Neural progenitor cell (in vitro differentiated cells): ENCODE measurements around the gene TNNI2. TPM values are rescaled to one million over a fixed set of nuclear protein-coding genes. Genes with fewer than 3 reads are reported as not detected.

Source experiments
- DNase-seq: peaks from one replicate; pipeline ENCODE4 v3.0.0-alpha.2; 2016; ENCODE audit warnings: low spot score
- H2AFZ ChIP-seq: fragments of 200-600 bp; sonication (generic); replicated peaks from 2 replicates; pipeline ENCODE4 v1.6.1; 2016; ENCODE audit warnings: antibody characterized with exemption
- H3F3A ChIP-seq: fragments of 200-600 bp; sonication (generic); 2 replicates; pipeline ENCODE4 v1.6.1; 2016; ENCODE audit warnings: antibody characterized with exemption, low read depth
- H3K27ac ChIP-seq: fragments of 200-600 bp; sonication (generic); 2 replicates; pipeline ENCODE4 v1.5.1; 2016; ENCODE audit warnings: mild to moderate bottlenecking
- H3K27me3 ChIP-seq: fragments of 200-600 bp; sonication (generic); 2 replicates; pipeline ENCODE4 v1.6.1; 2016; ENCODE audit warnings: mild to moderate bottlenecking, moderate library complexity
- H3K36me3 ChIP-seq: fragments of 200-600 bp; sonication (generic); 2 replicates; pipeline ENCODE4 v1.5.1; 2016
- H3K4me1 ChIP-seq: fragments of 200-600 bp; sonication (generic); 2 replicates; pipeline ENCODE4 v1.6.1; 2016; ENCODE audit warnings: mixed run types
- H3K4me2 ChIP-seq: fragments of 200-600 bp; sonication (generic); 2 replicates; pipeline ENCODE4 v1.6.1; 2016
- H3K4me3 ChIP-seq: fragments of 200-600 bp; sonication (generic); 2 replicates; pipeline ENCODE4 v1.5.1; 2016
- H3K79me2 ChIP-seq: fragments of 200-600 bp; sonication (generic); 2 replicates; pipeline ENCODE4 v1.6.1; 2016; ENCODE audit warnings: low read depth
- H3K9ac ChIP-seq: fragments of 200-600 bp; sonication (generic); 2 replicates; pipeline ENCODE4 v1.6.1; 2016
- H3K9me3 ChIP-seq: fragments of 200-600 bp; sonication (generic); 2 replicates; pipeline ENCODE4 v1.5.1; 2016; ENCODE audit warnings: low read depth
- H4K20me1 ChIP-seq: fragments of 200-600 bp; sonication (generic); 2 replicates; pipeline ENCODE4 v1.6.1; 2016; ENCODE audit warnings: low read depth
- H3K27ac Mint-ChIP-seq: 3 replicates; pipeline ENCODE4 v1.8.0; 2021; ENCODE audit warnings: mixed read lengths
- H3K27me3 Mint-ChIP-seq: 2 replicates; pipeline ENCODE4 v1.8.0; 2022; ENCODE audit warnings: low read depth, mild to moderate bottlenecking, inconsistent platforms, moderate library complexity, mixed read lengths; ENCODE audit not compliant: insufficient read depth
- H3K36me3 Mint-ChIP-seq: 3 replicates; pipeline ENCODE4 v1.8.0; 2021; ENCODE audit warnings: mixed read lengths
- H3K4me1 Mint-ChIP-seq: 3 replicates; pipeline ENCODE4 v1.8.0; 2021; ENCODE audit warnings: mixed read lengths
- H3K4me3 Mint-ChIP-seq: 3 replicates; pipeline ENCODE4 v1.8.0; 2021; ENCODE audit warnings: mild to moderate bottlenecking, moderate library complexity, mixed read lengths
- H3K9me3 Mint-ChIP-seq: 3 replicates; pipeline ENCODE4 v1.8.0; 2020; ENCODE audit warnings: mixed read lengths
- CTCF ChIP-seq: fragments of 200-600 bp; sonication (generic); IDR thresholded peaks from 2 replicates; pipeline ENCODE4 v1.5.1; 2017; ENCODE audit warnings: antibody characterized with exemption, mild to moderate bottlenecking
- EZH2 ChIP-seq: fragments of 200-600 bp; sonication (generic); IDR thresholded peaks from 2 replicates; pipeline ENCODE4 v1.6.1; 2017; ENCODE audit warnings: antibody characterized with exemption, mild to moderate bottlenecking, moderate library complexity
- EZH2phosphoT487 ChIP-seq: fragments of 200-600 bp; sonication (generic); IDR thresholded peaks from 2 replicates; pipeline ENCODE4 v1.6.1; 2017; ENCODE audit warnings: antibody characterized with exemption
- total RNA-seq: library from RNA; depleted of rRNA; stranded (reverse); fragments of >200 nt; gene quantifications from 2 replicates; pipeline ENCODE4 v1.2.3, GENCODE V29; 2015; ENCODE audit warnings: low replicate concordance

Gene TNNI2
- total RNA-seq, 1 donor from 2014 or later: 2.6 TPM

DNA sequence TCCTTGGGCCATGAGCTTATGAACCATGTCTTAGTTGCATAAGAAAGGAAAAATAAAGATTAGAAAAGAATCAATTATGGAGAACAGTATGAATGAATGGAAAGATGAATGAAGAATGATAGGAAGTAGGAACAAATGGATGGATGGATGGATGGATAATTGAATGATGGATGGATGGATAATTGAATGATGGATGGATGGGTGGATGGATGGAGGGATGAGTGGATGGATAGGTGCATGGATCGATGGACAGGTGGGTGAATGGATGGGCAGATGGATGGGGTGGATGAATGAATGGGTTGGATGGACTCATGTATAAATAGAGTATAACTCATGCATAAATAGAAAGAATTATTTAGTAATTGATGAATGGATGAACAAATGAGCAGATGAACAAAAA lies 21.3 kb downstream of the TNNI2 start:
- DNase-seq: no peak
- Histone ChIP-seq H3K36me3 (no peaks in the 10 kb centered on the region), H3K9ac (no peak overlapping the region), H3K9me3 (no peaks in the 10 kb centered on the region), H4K20me1 (no peaks in the 10 kb centered on the region), H3K4me1 (peaks cover 23% of the 10 kb centered on the region), H3K27me3 (peaks cover 14% of the 10 kb centered on the region), H2AFZ (no peak overlapping the region), H3F3A (no peaks in the 10 kb centered on the region), H3K4me3 (no peak overlapping the region), H3K79me2 (no peaks in the 10 kb centered on the region), H3K27ac (no peak overlapping the region), H3K4me2 (no peak overlapping the region)
- Mint-ChIP-seq H3K9me3 (no peaks in the 10 kb centered on the region), H3K27ac (no peak overlapping the region), H3K27me3 (peaks cover 4% of the 10 kb centered on the region), H3K4me3 (no peak overlapping the region), H3K4me1 (peaks cover 14% of the 10 kb centered on the region), H3K36me3 (no peaks in the 10 kb centered on the region)
- TF ChIP-seq EZH2phosphoT487 (no peak), CTCF (no peak), EZH2 (no peak)

DNA sequence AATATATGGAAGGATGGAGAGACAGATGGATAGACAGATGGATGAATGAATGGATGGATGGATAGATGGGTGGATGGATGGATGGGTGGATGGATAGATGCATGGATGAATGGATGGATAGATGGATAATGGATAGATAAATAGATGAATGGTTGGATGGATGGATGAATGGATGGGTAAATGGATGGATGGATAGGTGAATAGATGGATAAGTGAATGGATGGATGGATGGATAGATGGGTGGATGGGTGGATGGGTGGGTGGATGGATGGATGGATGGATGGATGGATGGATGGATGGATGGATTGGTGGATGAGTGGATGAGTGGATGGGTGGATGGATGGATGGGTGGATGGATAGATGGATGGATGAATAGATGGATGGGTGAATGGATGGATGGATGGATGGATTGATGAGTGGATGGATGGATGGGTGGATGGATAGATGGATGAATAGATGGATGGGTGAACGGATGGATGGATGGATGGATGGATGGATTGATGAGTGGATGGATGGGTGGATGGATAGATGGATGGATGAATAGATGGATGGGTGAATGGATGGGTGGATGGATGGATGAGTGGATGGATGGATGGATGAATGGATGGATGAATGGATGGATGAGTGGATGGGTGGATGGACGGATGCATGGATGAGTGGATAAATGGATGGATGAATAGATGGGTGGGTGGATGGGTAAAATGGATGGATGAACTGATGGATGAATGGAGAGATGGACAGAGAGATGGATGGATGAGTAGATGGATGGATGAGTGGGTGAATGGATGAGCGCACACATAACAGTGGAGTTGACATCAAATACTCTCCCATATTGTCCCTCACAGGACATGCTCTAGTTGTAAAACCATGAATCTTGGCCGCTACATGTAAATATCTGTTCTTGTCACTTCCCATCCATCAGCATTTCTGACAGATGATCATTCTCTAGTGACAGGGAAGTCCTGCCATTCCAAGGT lies 22.9 kb downstream of the TNNI2 start:
- Histone ChIP-seq H2AFZ (no peak overlapping the region), H3K79me2 (no peaks in the 10 kb centered on the region), H3K4me1 (peaks cover 23% of the 10 kb centered on the region), H3K27me3 (peaks cover 14% of the 10 kb centered on the region), H3K9me3 (no peaks in the 10 kb centered on the region), H3K9ac (no peak overlapping the region), H3K4me2 (no peak overlapping the region), H3K27ac (no peak overlapping the region), H4K20me1 (no peaks in the 10 kb centered on the region), H3F3A (no peaks in the 10 kb centered on the region), H3K4me3 (no peak overlapping the region), H3K36me3 (no peaks in the 10 kb centered on the region)
- no peak overlapping the region for H3K4me3 Mint-ChIP-seq
- no peaks in the 10 kb centered on the region for H3K36me3 Mint-ChIP-seq
- H3K27me3 Mint-ChIP-seq: peaks cover 4% of the 10 kb centered on the region
- no peaks in the 10 kb centered on the region for H3K9me3 Mint-ChIP-seq
- peaks cover 18% of the 10 kb centered on the region for H3K4me1 Mint-ChIP-seq
- TF ChIP-seq CTCF: no peak
- no peak for TF ChIP-seq EZH2
- TF ChIP-seq EZH2phosphoT487: no peak
- DNase-seq: no peak
- H3K27ac Mint-ChIP-seq: no peak overlapping the region

GRCh38 chr11:1862588-1863351 lies 24.0 kb downstream of the TNNI2 start:
- no peaks in the 10 kb centered on the region for H3K9me3 ChIP-seq
- H4K20me1 ChIP-seq: no peaks in the 10 kb centered on the region
- H3K36me3 ChIP-seq: no peaks in the 10 kb centered on the region
- H3K4me3 Mint-ChIP-seq: no peak overlapping the region
- H3K9ac ChIP-seq: no peak overlapping the region
- no peak overlapping the region for H3K27ac Mint-ChIP-seq
- H3K9me3 Mint-ChIP-seq: no peaks in the 10 kb centered on the region
- peaks cover 4% of the 10 kb centered on the region for H3K27me3 Mint-ChIP-seq
- no peak overlapping the region for H3K4me2 ChIP-seq
- peaks cover 18% of the 10 kb centered on the region for H3K4me1 Mint-ChIP-seq
- peaks cover 14% of the 10 kb centered on the region for H3K27me3 ChIP-seq
- H3K27ac ChIP-seq: no peak overlapping the region
- H2AFZ ChIP-seq: no peak overlapping the region
- H3K4me3 ChIP-seq: no peak overlapping the region
- peaks cover 23% of the 10 kb centered on the region for H3K4me1 ChIP-seq
- TF ChIP-seq CTCF (no peak), EZH2 (no peak), EZH2phosphoT487 (no peak)
- no peaks in the 10 kb centered on the region for H3K36me3 Mint-ChIP-seq
- no peaks in the 10 kb centered on the region for H3K79me2 ChIP-seq
- no peak for DNase-seq
- H3F3A ChIP-seq: no peaks in the 10 kb centered on the region
